ENCODE data around the gene LAMC2.

The LAMC2 gene

DNA sequence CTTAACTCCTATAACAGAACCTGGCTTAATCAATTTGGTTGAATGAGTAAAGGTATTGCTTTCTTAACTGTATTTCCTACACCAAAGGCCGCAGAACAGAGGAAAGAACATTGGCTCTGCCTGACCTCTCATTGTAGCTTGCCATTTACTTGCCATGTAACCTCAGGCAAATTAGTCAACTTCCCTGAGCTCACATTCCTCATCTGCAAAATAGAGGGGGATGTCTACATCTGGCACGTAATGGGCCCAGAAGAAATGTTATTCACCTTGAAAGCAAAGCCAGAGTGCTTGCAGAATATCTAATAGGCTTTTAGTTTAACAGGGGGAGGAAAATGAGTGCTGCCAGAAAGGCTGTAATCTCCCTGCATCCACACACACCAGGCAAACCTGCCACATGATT lies 44.3 kb downstream of the LAMC2 start:
- Histone ChIP-seq H3K27ac (ENCODE audit: low read length) (no peak overlapping the region), H3K4me1 (ENCODE audit: control insufficient read depth, low read depth, low read length) (peaks cover 20% of the 10 kb centered on the region)

DNA sequence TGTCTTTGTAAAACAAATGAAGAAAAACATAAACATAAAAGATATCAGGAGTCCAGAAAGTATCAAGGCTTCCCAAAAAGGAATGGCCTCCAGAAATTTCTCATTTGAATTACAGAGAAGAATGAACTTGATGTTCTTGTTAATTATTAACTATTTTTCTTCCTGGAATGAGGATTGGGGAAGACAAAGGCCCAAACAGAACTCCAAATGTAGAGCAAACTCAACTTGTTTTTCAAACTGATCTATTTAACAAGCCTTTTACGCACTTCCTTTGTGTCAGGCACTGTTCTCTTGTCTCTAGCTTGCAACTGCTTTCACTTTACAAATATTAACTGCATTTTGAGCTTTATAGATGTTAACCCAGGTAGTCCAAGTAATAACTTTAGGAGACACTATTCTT lies 45.5 kb downstream of the LAMC2 start:
- Histone ChIP-seq H3K27me3 (ENCODE audit: control insufficient read depth, insufficient read depth, low read length) (no peaks in the 10 kb centered on the region), H3K27ac (ENCODE audit: low read length) (no peak overlapping the region), H3K36me3 (ENCODE audit: control insufficient read depth, low read depth, low read length) (no peaks in the 10 kb centered on the region), H3K4me1 (ENCODE audit: control insufficient read depth, low read depth, low read length) (peaks cover 25% of the 10 kb centered on the region), H3K9me3 (ENCODE audit: control insufficient read depth, low read depth, low read length) (no peaks in the 10 kb centered on the region), H3K9ac (ENCODE audit: low read length) (no peak overlapping the region), H3K4me3 (ENCODE audit: low read length) (no peak overlapping the region)

More for the DNA sequence above, 44.3 kb downstream of the LAMC2 start:
- no peak overlapping the region for H3K4me3 ChIP-seq (ENCODE audit: low read length)
- H3K9me3 ChIP-seq (ENCODE audit: control insufficient read depth, low read depth, low read length), result no peaks in the 10 kb centered on the region
- no peaks in the 10 kb centered on the region for H3K36me3 ChIP-seq (ENCODE audit: control insufficient read depth, low read depth, low read length)
- H3K27me3 ChIP-seq (ENCODE audit: control insufficient read depth, insufficient read depth, low read length), result no peaks in the 10 kb centered on the region
- H3K9ac ChIP-seq (ENCODE audit: low read length), result no peak overlapping the region

DNA sequence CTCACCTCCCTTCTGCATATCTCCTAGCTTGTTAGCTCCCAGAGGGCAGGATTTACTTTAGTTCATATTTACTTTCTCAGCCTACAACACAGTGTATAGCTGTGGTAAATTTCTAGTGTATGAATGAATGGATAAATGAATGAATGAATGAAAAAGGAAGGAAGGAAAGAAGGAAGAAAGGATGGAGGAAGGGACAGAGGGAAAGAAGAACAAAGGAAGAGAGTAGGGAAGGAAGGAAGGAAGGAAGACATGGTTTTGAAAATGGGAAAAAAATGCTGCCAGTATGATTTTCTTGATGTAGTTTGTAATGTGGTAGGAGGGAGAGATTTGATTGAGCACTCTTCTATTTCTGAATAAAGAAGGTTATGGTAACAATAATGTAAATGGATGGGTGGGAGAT lies 47.0 kb downstream of the LAMC2 start:
- Histone ChIP-seq H3K4me1 (ENCODE audit: control insufficient read depth, low read depth, low read length) (peaks cover 25% of the 10 kb centered on the region), H3K27ac (ENCODE audit: low read length) (no peak overlapping the region), H3K9ac (ENCODE audit: low read length) (no peak overlapping the region), H3K4me3 (ENCODE audit: low read length) (no peak overlapping the region), H3K36me3 (ENCODE audit: control insufficient read depth, low read depth, low read length) (no peaks in the 10 kb centered on the region), H3K27me3 (ENCODE audit: control insufficient read depth, insufficient read depth, low read length) (no peaks in the 10 kb centered on the region), H3K9me3 (ENCODE audit: control insufficient read depth, low read depth, low read length) (no peaks in the 10 kb centered on the region)

DNA sequence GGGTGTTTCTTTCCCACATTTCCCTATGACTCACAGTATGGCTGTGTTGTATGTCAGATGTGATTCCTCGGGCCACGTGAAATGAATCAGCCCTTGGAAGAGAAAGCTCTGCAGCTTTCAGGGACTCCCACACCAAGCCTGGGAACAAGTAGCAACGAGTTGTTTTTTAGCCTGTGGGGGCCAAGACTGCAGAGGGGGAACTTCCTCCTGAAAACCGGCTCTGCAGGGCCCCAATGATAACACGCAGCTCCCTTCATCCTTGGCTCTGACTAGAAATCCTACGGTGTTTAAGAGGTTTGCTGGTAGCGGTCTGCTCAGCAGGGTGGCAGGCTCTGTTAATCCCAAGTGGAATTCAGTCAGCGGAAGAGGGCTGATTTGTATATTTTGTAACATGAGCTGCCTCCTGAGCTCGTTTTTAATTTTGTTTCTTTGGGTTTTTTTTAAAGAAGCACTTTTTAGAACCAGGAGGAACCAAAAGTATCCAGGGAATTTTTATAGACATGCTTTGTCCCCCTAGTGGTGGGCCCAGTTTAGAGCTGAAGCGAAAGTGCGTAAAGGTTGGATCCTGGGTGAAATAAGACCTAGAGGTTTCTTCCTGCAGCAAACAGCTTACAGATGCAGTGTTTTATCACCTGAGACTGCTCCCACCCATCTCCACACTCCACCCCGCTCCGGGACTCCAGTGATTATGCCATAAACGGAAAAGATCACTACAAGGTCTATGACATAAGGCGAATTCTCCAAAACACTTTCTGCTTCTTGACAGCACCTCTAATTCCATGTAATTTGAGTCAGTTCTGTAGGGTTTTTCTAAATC lies 48.8 kb downstream of the LAMC2 start:
- Histone ChIP-seq H3K9me3 (ENCODE audit: control insufficient read depth, low read depth, low read length) (no peaks in the 10 kb centered on the region), H3K36me3 (ENCODE audit: control insufficient read depth, low read depth, low read length) (no peaks in the 10 kb centered on the region), H3K4me3 (ENCODE audit: low read length) (peak overlapping the region; percentile 41), H3K4me1 (ENCODE audit: control insufficient read depth, low read depth, low read length) (peaks cover 25% of the 10 kb centered on the region), H3K9ac (ENCODE audit: low read length) (peak overlapping the region; percentile 18), H3K27ac (ENCODE audit: low read length) (peak overlapping the region; percentile 75), H3K27me3 (ENCODE audit: control insufficient read depth, insufficient read depth, low read length) (no peaks in the 10 kb centered on the region)

DNA sequence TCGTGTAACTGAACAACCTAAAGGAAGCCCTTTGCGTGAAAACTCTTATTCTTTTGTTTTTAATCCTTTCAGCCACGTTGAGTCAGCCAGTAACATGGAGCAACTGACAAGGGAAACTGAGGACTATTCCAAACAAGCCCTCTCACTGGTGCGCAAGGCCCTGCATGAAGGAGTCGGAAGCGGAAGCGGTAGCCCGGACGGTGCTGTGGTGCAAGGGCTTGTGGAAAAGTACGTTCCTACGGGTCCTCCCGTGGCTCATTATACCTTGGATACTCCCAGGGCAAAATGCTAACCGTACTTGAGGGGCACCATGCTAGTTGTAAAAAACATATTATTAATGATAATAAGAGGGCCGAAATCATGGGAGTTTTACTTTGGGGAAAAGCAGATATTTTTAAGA lies 49.4 kb downstream of the LAMC2 start:
- Histone ChIP-seq H3K4me1 (ENCODE audit: control insufficient read depth, low read depth, low read length) (peaks cover 22% of the 10 kb centered on the region), H3K27me3 (ENCODE audit: control insufficient read depth, insufficient read depth, low read length) (no peaks in the 10 kb centered on the region), H3K36me3 (ENCODE audit: control insufficient read depth, low read depth, low read length) (no peaks in the 10 kb centered on the region), H3K9me3 (ENCODE audit: control insufficient read depth, low read depth, low read length) (no peaks in the 10 kb centered on the region), H3K9ac (ENCODE audit: low read length) (peak overlapping the region; percentile 18), H3K4me3 (ENCODE audit: low read length) (peak overlapping the region; percentile 41), H3K27ac (ENCODE audit: low read length) (no peak overlapping the region)

DNA sequence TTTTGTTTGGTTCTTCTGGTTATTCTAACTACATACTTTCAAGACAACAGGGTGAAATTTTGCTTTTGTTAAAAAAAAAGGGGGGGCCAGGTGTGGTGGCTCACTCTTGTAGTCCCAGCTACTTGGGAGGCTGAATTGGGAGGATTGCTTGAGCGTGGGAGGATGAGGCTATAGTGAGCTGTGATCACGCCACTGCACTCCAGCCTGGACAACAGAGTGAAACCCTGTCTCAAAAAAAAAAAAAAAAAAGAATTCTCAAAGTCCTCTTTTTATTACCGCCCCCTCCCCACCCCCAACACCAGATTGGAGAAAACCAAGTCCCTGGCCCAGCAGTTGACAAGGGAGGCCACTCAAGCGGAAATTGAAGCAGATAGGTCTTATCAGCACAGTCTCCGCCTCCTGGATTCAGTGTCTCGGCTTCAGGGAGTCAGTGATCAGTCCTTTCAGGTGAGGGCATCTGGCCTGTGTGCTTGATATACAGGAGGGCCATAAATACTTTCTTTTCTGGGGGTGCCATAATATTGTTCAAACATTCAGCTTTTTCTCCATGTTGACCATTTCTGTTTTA lies 50.2 kb downstream of the LAMC2 start:
- no peak overlapping the region for H3K9ac ChIP-seq (ENCODE audit: low read length)
- no peak overlapping the region for H3K4me3 ChIP-seq (ENCODE audit: low read length)
- H3K36me3 ChIP-seq (ENCODE audit: control insufficient read depth, low read depth, low read length), result no peaks in the 10 kb centered on the region
- no peaks in the 10 kb centered on the region for H3K9me3 ChIP-seq (ENCODE audit: control insufficient read depth, low read depth, low read length)
- H3K4me1 ChIP-seq (ENCODE audit: control insufficient read depth, low read depth, low read length), result peaks cover 19% of the 10 kb centered on the region
- H3K27me3 ChIP-seq (ENCODE audit: control insufficient read depth, insufficient read depth, low read length), result no peaks in the 10 kb centered on the region
- no peak overlapping the region for H3K27ac ChIP-seq (ENCODE audit: low read length)

DNA sequence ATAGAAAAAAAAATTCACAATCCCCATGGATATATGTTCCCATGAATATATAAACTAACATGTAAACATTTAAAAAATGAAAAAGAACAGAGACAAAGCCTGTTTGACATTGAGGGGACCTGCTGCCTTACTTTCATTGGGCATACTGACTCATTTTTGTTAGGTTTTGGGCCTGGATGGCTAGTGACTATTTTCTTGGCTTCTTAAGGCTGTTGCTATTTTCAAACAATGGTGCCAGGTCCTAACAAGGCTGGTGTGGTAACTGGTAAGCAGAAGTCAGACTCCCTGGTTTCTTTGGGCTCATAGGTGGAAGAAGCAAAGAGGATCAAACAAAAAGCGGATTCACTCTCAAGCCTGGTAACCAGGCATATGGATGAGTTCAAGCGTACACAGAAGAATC lies 51.0 kb downstream of the LAMC2 start:
- Histone ChIP-seq H3K9me3 (ENCODE audit: control insufficient read depth, low read depth, low read length) (no peaks in the 10 kb centered on the region), H3K27ac (ENCODE audit: low read length) (no peak overlapping the region), H3K27me3 (ENCODE audit: control insufficient read depth, insufficient read depth, low read length) (no peaks in the 10 kb centered on the region), H3K4me1 (ENCODE audit: control insufficient read depth, low read depth, low read length) (peaks cover 19% of the 10 kb centered on the region), H3K4me3 (ENCODE audit: low read length) (no peak overlapping the region), H3K36me3 (ENCODE audit: control insufficient read depth, low read depth, low read length) (no peaks in the 10 kb centered on the region), H3K9ac (ENCODE audit: low read length) (no peak overlapping the region)

DNA sequence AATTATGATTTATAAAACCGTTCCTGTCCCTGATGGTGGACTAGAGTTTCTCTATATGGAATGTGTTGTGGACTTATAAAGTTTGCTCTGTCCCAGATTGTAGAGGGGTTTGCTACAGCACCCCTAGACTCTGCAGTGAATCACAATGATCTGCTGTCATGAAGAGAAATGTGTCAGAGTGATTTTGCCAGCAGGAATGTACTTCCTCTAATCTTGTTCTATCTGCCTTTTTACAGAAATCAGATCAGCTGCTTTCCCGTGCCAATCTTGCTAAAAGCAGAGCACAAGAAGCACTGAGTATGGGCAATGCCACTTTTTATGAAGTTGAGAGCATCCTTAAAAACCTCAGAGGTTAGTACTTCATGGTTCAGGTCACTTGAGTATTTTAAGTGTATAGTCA lies 52.0 kb downstream of the LAMC2 start:
- peaks cover 19% of the 10 kb centered on the region for H3K4me1 ChIP-seq (ENCODE audit: control insufficient read depth, low read depth, low read length)
- H3K36me3 ChIP-seq (ENCODE audit: control insufficient read depth, low read depth, low read length), result no peaks in the 10 kb centered on the region
- H3K27me3 ChIP-seq (ENCODE audit: control insufficient read depth, insufficient read depth, low read length), result no peaks in the 10 kb centered on the region
- no peak overlapping the region for H3K9ac ChIP-seq (ENCODE audit: low read length)
- H3K4me3 ChIP-seq (ENCODE audit: low read length), result no peak overlapping the region
- H3K9me3 ChIP-seq (ENCODE audit: control insufficient read depth, low read depth, low read length), result no peaks in the 10 kb centered on the region
- H3K27ac ChIP-seq (ENCODE audit: low read length), result no peak overlapping the region

DNA sequence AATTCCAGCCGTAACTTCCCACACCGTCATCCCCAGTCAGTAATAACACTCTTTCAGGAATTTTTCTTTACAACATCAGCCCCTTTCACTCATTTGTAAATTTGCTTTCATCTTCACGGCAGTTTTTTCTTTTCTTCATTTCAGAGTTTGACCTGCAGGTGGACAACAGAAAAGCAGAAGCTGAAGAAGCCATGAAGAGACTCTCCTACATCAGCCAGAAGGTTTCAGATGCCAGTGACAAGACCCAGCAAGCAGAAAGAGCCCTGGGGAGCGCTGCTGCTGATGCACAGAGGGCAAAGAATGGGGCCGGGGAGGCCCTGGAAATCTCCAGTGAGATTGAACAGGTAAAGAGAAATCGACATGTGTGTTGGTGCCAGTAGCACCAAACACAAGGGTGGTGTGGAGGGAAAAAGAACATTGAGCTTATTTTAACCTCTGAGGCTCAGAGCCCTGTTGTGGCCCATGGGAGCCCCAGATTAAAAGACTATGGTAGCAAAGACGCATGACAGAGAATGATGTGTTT lies 53.2 kb downstream of the LAMC2 start:
- Histone ChIP-seq H3K4me3 (ENCODE audit: low read length) (no peak overlapping the region), H3K27me3 (ENCODE audit: control insufficient read depth, insufficient read depth, low read length) (no peaks in the 10 kb centered on the region), H3K27ac (ENCODE audit: low read length) (no peak overlapping the region), H3K4me1 (ENCODE audit: control insufficient read depth, low read depth, low read length) (peaks cover 15% of the 10 kb centered on the region), H3K9me3 (ENCODE audit: control insufficient read depth, low read depth, low read length) (no peaks in the 10 kb centered on the region), H3K36me3 (ENCODE audit: control insufficient read depth, low read depth, low read length) (no peaks in the 10 kb centered on the region), H3K9ac (ENCODE audit: low read length) (no peak overlapping the region)

DNA sequence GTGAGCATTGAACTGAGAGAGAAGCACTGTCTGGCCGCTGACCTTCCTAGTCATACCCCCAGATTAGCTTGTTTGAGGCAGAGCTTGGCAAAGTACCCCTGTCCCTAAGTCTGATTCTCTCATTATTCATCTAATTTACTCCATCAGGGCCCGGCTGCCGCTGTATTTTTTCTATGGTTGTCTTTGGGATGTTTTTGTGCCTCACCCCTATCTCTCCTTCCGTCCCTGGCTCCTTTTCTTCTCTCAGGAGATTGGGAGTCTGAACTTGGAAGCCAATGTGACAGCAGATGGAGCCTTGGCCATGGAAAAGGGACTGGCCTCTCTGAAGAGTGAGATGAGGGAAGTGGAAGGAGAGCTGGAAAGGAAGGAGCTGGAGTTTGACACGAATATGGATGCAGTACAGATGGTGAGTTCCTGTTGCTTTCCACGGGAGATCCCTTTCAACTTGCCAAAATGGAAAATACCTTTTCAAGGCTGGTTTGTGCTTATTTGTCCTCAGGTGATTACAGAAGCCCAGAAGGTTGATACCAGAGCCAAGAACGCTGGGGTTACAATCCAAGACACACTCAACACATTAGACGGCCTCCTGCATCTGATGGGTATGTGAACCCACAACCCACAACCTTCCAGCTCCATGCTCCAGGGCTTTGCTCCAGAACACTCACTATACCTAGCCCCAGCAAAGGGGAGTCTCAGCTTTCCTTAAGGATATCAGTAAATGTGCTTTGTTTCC lies 53.9 kb downstream of the LAMC2 start:
- Histone ChIP-seq H3K4me1 (ENCODE audit: control insufficient read depth, low read depth, low read length) (peaks cover 9% of the 10 kb centered on the region), H3K4me3 (ENCODE audit: low read length) (no peak overlapping the region), H3K9ac (ENCODE audit: low read length) (no peak overlapping the region), H3K36me3 (ENCODE audit: control insufficient read depth, low read depth, low read length) (no peaks in the 10 kb centered on the region), H3K27me3 (ENCODE audit: control insufficient read depth, insufficient read depth, low read length) (no peaks in the 10 kb centered on the region), H3K9me3 (ENCODE audit: control insufficient read depth, low read depth, low read length) (no peaks in the 10 kb centered on the region), H3K27ac (ENCODE audit: low read length) (no peak overlapping the region)

DNA sequence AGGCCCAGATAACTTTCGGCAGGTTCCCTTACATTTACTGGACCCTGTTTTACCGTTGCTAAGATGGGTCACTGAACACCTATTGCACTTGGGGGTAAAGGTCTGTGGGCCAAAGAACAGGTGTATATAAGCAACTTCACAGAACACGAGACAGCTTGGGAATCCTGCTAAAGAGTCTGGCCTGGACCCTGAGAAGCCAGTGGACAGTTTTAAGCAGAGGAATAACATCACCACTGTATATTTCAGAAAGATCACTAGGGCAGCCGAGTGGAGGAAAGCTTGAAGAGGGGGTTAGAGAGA lies 54.4 kb downstream of the LAMC2 start:
- no peak overlapping the region for H3K9ac ChIP-seq (ENCODE audit: low read length)
- H3K4me1 ChIP-seq (ENCODE audit: control insufficient read depth, low read depth, low read length), result peaks cover 4% of the 10 kb centered on the region
- no peaks in the 10 kb centered on the region for H3K27me3 ChIP-seq (ENCODE audit: control insufficient read depth, insufficient read depth, low read length)
- H3K27ac ChIP-seq (ENCODE audit: low read length), result no peak overlapping the region
- H3K9me3 ChIP-seq (ENCODE audit: control insufficient read depth, low read depth, low read length), result no peaks in the 10 kb centered on the region
- H3K36me3 ChIP-seq (ENCODE audit: control insufficient read depth, low read depth, low read length), result no peaks in the 10 kb centered on the region
- no peak overlapping the region for H3K4me3 ChIP-seq (ENCODE audit: low read length)

Measured in iPS-18a (cell line).